ENCODE data around the gene DDIT4.

DNA sequence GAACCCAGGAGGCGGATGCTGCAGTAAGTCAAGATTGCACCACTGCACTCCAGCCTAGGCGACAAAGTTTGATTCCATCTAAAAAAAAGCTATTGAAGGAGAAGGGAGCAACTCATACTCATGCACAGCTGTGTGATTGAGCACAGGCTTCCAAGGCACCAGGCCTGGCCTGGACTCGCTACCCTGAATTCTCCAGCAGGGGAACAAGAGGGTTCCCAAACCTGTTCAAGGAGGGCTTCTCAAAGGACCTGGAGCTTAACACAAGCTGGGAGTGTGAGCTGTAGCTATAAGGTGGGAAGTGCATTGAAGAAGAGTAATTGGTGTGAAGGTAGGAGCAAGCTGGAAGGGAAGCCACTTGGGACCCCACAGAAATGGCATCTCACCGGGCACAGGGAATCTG, 15.1 kb upstream of the DDIT4 start:
- no peak for TF ChIP-seq POLR2A (IDR thresholded peaks at IDR 0.05; ENCODE audit: extremely low read depth, insufficient read length)
- TF ChIP-seq, protein P1, sequence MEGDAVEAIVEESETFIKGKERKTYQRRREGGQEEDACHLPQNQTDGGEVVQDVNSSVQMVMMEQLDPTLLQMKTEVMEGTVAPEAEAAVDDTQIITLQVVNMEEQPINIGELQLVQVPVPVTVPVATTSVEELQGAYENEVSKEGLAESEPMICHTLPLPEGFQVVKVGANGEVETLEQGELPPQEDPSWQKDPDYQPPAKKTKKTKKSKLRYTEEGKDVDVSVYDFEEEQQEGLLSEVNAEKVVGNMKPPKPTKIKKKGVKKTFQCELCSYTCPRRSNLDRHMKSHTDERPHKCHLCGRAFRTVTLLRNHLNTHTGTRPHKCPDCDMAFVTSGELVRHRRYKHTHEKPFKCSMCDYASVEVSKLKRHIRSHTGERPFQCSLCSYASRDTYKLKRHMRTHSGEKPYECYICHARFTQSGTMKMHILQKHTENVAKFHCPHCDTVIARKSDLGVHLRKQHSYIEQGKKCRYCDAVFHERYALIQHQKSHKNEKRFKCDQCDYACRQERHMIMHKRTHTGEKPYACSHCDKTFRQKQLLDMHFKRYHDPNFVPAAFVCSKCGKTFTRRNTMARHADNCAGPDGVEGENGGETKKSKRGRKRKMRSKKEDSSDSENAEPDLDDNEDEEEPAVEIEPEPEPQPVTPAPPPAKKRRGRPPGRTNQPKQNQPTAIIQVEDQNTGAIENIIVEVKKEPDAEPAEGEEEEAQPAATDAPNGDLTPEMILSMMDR (IDR thresholded peaks at IDR 0.05; ENCODE audit: low read depth, low read length) = no peak
- TF ChIP-seq MYC (IDR thresholded peaks at IDR 0.05; ENCODE audit: low read depth, low read length) = no peak
- TF ChIP-seq, protein P2, sequence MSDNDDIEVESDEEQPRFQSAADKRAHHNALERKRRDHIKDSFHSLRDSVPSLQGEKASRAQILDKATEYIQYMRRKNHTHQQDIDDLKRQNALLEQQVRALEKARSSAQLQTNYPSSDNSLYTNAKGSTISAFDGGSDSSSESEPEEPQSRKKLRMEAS (IDR thresholded peaks at IDR 0.05; ENCODE audit: low read depth, low read length) = no peak

Data from NB4 (cell line).